Vagina (tissue), 2 donors: ENCODE results near the gene CACNA2D4. TPM values are rescaled to one million over a fixed set of nuclear protein-coding genes. Genes with fewer than 3 reads are reported as not detected.
A peak's percentile ranks its signal among the peaks of the same experiment; 100 is the strongest.

Source experiments
- DNase-seq, 2 donors: peaks; one replicate each; pipeline ENCODE4 v3.0.0-alpha.2; 2017; ENCODE audit errors: extremely low spot score in 2 of 2
- H3K27ac ChIP-seq: fragments of 200-600 bp; sonication (generic); one replicate; pipeline ENCODE4 v1.5.1; 2019
- H3K27me3 ChIP-seq: fragments of 200-600 bp; sonication (generic); one replicate; pipeline ENCODE4 v1.5.1; 2019
- H3K36me3 ChIP-seq, 2 donors: fragments of 200-600 bp; sonication (generic); one replicate each; pipeline ENCODE4 v1.5.1; 2017 to 2019
- H3K4me1 ChIP-seq: fragments of 200-600 bp; sonication (generic); one replicate; pipeline ENCODE4 v1.5.1; 2019
- H3K4me3 ChIP-seq, 2 donors: fragments of 200-600 bp; sonication (generic); 1 replicate in 1 of 2; 2 replicates in 1 of 2; pipeline ENCODE4 v1.5.1; 2016 to 2019
- H3K9me3 ChIP-seq: fragments of 200-600 bp; sonication (generic); one replicate; pipeline ENCODE4 v1.5.1; 2019
- POLR2A ChIP-seq, 2 donors: fragments of 450-650 bp; IDR thresholded peaks; one replicate each; pipeline ENCODE4 v1.6.1; 2017; ENCODE audit warnings: antibody characterized with exemption in 2 of 2, mild to moderate bottlenecking in 2 of 2, moderate library complexity in 2 of 2
- POLR2AphosphoS5 ChIP-seq, 2 donors: sonication (generic); formaldehyde crosslinking; IDR thresholded peaks; one replicate each; pipeline ENCODE4 v1.9.0; 2017; ENCODE audit warnings: antibody characterized with exemption in 2 of 2, mild to moderate bottlenecking in 2 of 2, low read depth in 1 of 2; ENCODE audit not compliant: insufficient read depth in 1 of 2
- intact Hi-C: fragments of 100-400 bp; cut with DNase I; formaldehyde crosslinking; loops from one replicate; pipeline ENCODE4 v1.15.1; 2023
- total RNA-seq: library from RNA; depleted of rRNA; stranded (reverse); fragments of >200 nt; gene quantifications from one replicate; pipeline ENCODE4 v1.2.3, GENCODE V29; 2016
- TF ChIP-seq, protein P1 (sequence below), 3 experiments: fragments of 450-650 bp in 2 of 3; fragments of 200-600 bp in 1 of 3; sonication (generic) in 1 of 3; IDR thresholded peaks; one replicate each; pipeline ENCODE4 v1.5.1; 2017 to 2019; ENCODE audit warnings: antibody characterized with exemption in 3 of 3, mild to moderate bottlenecking in 2 of 3, moderate library complexity in 2 of 3

Gene CACNA2D4
- total RNA-seq, 1 donor from 2014 or later, result 2.2 TPM

DNA sequence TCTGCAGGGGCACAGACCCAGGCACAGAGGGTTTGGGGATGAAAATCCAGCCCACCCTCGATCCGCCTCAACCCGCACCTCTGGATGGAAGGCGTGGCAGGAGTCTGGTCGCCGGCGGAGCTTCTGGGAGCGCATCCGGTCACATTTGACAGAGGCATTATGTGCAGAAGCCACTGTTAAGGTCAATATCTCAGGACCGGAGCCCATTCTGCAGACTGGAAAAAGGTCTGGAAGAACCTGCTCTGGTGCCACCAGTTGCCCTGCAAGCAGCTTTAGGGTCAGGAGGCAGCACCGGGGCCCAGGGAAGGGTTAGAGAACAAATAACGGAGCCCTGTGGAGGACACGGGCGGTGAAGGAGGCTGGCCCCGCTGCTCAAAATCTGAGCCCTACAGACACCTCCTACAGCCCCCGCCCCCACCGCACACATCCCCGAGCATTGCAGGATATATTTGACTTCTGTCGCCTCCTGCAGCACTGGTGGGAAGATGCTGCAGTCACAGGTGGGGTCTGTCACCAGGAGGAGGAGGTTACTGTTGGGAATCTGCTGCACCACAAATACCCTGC, 123.1 kb downstream of the CACNA2D4 start:
- Histone ChIP-seq H3K36me3 (no peaks in the 10 kb centered on the region), H3K4me3 (peak overlapping the region in 1 of 2 donors; percentile 52), H3K27ac (peak overlapping the region; percentile 77), H3K27me3 (no peaks in the 10 kb centered on the region), H3K9me3 (no peaks in the 10 kb centered on the region), H3K4me1 (peaks cover 23% of the 10 kb centered on the region)
- no peak for TF ChIP-seq POLR2AphosphoS5 (IDR thresholded peaks at IDR 0.05; ENCODE audit: insufficient read depth in 1 of 2, low read depth in 1 of 2)
- TF ChIP-seq, protein P1, sequence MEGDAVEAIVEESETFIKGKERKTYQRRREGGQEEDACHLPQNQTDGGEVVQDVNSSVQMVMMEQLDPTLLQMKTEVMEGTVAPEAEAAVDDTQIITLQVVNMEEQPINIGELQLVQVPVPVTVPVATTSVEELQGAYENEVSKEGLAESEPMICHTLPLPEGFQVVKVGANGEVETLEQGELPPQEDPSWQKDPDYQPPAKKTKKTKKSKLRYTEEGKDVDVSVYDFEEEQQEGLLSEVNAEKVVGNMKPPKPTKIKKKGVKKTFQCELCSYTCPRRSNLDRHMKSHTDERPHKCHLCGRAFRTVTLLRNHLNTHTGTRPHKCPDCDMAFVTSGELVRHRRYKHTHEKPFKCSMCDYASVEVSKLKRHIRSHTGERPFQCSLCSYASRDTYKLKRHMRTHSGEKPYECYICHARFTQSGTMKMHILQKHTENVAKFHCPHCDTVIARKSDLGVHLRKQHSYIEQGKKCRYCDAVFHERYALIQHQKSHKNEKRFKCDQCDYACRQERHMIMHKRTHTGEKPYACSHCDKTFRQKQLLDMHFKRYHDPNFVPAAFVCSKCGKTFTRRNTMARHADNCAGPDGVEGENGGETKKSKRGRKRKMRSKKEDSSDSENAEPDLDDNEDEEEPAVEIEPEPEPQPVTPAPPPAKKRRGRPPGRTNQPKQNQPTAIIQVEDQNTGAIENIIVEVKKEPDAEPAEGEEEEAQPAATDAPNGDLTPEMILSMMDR (IDR thresholded peaks at IDR 0.05), result no peak
- intact Hi-C loops, result loop anchor here (5.0 to 10.0 kb wide), 2 partner anchors 239 to 787 kb away; no protein-coding TSS in a partner anchor
- peak; percentile 87 to 90 for DNase-seq

DNA sequence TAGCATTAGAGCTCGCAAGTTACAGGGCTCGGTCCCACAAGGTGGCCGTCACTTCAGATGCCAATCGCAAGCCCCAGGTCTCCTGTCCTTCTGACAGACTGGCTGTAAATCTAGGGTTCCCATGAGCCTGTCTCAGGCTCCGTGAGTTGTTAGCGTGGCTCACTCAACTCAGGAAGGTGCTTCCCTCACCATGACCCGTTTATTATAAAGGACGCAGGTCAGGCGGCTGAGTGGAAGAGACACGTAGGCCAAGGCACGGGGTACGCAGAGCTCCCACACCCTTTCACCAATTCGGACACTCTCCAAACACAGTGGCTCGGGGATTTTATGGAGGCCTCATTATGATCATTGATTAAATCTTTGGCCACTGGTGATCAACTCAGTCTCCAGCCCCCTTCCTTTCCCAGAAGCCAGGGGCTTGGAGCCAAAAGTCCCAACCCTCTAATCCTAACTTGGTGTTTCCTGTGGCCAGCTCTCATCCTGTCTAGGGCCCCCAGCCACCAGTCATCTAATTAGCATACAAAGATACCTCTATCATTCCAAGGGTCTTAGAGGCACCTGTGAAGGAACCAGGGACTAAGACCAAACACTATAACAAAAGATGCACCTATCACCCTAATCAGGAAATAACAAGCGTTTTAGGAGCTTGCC, 123.9 kb downstream of the CACNA2D4 start:
- Histone ChIP-seq H3K27ac (no peak overlapping the region), H3K4me3 (no peak overlapping the region), H3K27me3 (no peaks in the 10 kb centered on the region), H3K36me3 (no peaks in the 10 kb centered on the region), H3K9me3 (no peaks in the 10 kb centered on the region), H3K4me1 (peaks cover 23% of the 10 kb centered on the region)
- peak; percentile 72 to 79 for DNase-seq
- TF ChIP-seq POLR2A (IDR thresholded peaks at IDR 0.05), result no peak
- TF ChIP-seq POLR2AphosphoS5 (IDR thresholded peaks at IDR 0.05; ENCODE audit: insufficient read depth in 1 of 2, low read depth in 1 of 2), result no peak
- TF ChIP-seq, protein P1 (IDR thresholded peaks at IDR 0.05), result no peak
- intact Hi-C loops, result loop anchor here (5.0 to 10.0 kb wide), 2 partner anchors 240 to 788 kb away; no protein-coding TSS in a partner anchor

DNA sequence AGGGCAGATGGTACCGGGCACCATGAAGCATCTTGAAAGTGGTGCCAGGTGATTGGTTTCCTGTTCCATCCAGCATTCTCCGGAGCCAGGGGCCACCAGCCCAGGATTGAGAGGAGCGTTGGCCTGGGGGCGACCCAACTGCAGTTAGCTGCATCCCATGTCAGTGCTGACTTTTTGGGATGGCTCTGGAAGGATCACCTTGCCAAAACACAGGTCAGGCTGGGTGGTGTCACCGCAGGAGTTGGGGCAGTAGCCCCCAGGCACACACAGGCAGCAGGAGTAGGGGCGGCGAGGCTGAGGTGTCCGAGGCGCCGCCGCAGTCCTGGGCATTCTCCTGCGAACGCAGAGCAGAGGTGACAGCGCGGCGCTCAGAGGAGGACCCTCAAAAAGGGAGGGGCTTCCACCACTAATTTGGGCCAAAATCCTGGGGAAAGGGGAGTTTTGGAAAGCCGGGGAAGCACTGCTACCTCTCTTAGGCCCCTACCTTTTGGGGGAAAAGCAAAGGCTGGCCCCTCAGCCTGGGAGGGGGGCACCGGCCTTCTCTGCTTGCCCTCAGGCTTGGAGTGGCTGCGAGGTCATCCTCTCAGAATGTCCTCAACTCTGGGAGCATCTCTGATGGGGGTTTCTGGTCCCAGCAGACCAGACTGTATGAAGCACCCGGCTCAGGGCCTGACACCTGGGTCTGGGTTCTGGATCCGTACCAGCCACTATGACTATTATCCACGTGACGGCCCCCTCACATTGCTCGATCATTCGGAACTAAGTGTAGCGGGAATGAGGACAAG, 124.8 kb downstream of the CACNA2D4 start:
- H3K4me3 ChIP-seq, result no peak overlapping the region
- intact Hi-C loops, result loop anchor here (10.0 kb wide), 1 partner anchor 241 kb away; no protein-coding TSS in a partner anchor
- TF ChIP-seq, protein P1 (IDR thresholded peaks at IDR 0.05), result no peak
- TF ChIP-seq POLR2AphosphoS5 (IDR thresholded peaks at IDR 0.05; ENCODE audit: insufficient read depth in 1 of 2, low read depth in 1 of 2), result no peak
- no peak for TF ChIP-seq POLR2A (IDR thresholded peaks at IDR 0.05)
- peak; percentile 80 to 93 for DNase-seq
- no peak overlapping the region for H3K27ac ChIP-seq
- no peaks in the 10 kb centered on the region for H3K27me3 ChIP-seq
- no peaks in the 10 kb centered on the region for H3K9me3 ChIP-seq
- H3K4me1 ChIP-seq, result peaks cover 23% of the 10 kb centered on the region
- H3K36me3 ChIP-seq, result no peaks in the 10 kb centered on the region

DNA sequence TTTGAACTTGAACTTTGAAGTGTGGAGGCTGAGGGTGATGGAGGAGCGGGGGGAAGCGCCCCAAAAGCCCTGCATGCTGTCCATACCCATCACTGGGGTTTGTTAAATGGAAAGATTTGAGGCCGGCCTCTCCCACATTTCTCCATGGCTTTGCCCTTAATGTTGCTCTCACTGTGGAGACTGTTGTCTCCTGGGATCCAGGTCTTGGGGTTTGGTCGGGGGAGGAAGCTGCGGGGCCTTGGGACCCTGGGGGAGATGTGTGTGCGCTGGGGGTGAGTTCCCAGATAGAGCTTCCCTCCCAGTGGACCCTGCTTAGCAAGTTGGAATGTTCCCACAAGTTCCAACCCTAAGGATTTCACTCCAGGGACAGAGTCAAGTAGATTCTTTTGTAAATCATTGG, 126.0 kb downstream of the CACNA2D4 start:
- TF ChIP-seq POLR2A (IDR thresholded peaks at IDR 0.05) (no peak), POLR2AphosphoS5 (IDR thresholded peaks at IDR 0.05; ENCODE audit: insufficient read depth in 1 of 2, low read depth in 1 of 2) (no peak)
- TF ChIP-seq, protein P1 (IDR thresholded peaks at IDR 0.05), result no peak

More for the DNA sequence above, 126.0 kb downstream of the CACNA2D4 start:
- Histone ChIP-seq H3K9me3 (no peaks in the 10 kb centered on the region), H3K4me1 (peaks cover 18% of the 10 kb centered on the region), H3K36me3 (no peaks in the 10 kb centered on the region), H3K27ac (no peak overlapping the region), H3K4me3 (no peak overlapping the region), H3K27me3 (no peaks in the 10 kb centered on the region)
- intact Hi-C loops, result loop anchor here (10.0 kb wide), 1 partner anchor 242 kb away; no protein-coding TSS in a partner anchor
- no peak for DNase-seq
